ENCODE results near the gene RXRA. TPM values are rescaled to one million over a fixed set of nuclear protein-coding genes. Genes with fewer than 3 reads are reported as not detected.

RXRA gene
- polyA plus RNA-seq (2011; rRNA removed), result 5.3 and 8.4 TPM in 2 replicates
- 7.2 and 9.7 TPM in 2 replicates for polyA minus RNA-seq (2011; rRNA and poly(A)+ RNA removed)

DNA sequence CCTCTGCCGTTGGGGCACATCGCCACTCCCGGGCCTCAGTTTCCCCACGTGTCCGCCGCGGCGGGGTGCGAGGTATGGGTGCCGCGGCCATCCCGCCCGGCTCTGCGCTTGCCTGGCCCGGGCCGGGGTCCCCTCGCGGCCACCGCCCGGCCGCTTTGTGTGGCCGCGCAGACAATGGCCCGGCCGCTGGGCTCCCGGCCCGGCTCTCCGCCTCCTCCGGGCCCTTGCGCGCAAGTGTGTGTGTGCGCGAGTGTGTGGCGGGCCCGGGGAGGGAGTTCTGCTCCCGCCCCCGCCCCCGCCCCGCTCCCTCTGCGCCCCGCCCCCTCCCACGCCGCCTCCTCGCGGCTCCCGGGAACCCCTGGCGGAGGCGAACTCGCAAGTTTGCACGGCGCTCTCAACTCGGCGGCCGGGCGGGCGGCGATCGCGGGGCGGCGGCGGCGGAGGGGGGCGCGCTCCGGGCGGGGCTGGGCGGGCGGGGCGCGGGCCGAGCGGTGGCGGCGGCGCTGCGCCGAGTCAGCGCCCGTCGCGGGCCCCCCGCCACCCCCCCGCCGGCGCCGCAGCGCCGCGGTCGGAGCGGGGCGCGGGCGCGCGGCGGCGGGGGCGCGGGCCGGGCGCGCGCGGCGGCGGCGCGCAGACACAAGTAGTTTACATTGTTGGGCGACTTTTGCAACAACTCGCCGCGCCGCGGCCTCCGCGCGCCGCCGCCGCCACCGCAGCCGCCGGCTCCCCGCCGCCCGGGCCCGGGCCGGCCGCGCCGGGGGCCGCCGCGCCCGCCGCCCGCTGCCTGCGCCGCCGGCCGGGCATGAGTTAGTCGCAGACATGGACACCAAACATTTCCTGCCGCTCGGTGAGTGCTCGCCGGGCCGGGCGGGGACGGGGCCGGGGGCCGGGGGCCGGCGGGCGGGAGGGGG is at the start of gene RXRA:
Gene RXRA (plus strand): TSS at position 643 of the 911 bp plus-strand sequence. CDS start 177 bp downstream, at position 820.
- H3K27me3 ChIP-seq (ENCODE audit: control insufficient read depth, insufficient read depth, low read length), result no peaks in the 10 kb centered on the region
- POLR2A ChIA-PET, result interaction anchor here (0.7 to 1.8 kb wide), 5 partner anchors 9 to 161 kb away, joined by 3 to 5 read pairs (median 3); partner anchors contain the start of gene RNU6ATAC
- H3K9me3 ChIP-seq (ENCODE audit: control insufficient read depth, insufficient read depth, low read length), result no peaks in the 10 kb centered on the region; the same call in 1 of the 2 replicates
- CTCF ChIA-PET, result interaction anchor here (1.4 kb wide), 1 partner anchor 155 kb away, joined by 6 read pairs; no protein-coding TSS in a partner anchor
- TF ChIP-seq, protein P1, sequence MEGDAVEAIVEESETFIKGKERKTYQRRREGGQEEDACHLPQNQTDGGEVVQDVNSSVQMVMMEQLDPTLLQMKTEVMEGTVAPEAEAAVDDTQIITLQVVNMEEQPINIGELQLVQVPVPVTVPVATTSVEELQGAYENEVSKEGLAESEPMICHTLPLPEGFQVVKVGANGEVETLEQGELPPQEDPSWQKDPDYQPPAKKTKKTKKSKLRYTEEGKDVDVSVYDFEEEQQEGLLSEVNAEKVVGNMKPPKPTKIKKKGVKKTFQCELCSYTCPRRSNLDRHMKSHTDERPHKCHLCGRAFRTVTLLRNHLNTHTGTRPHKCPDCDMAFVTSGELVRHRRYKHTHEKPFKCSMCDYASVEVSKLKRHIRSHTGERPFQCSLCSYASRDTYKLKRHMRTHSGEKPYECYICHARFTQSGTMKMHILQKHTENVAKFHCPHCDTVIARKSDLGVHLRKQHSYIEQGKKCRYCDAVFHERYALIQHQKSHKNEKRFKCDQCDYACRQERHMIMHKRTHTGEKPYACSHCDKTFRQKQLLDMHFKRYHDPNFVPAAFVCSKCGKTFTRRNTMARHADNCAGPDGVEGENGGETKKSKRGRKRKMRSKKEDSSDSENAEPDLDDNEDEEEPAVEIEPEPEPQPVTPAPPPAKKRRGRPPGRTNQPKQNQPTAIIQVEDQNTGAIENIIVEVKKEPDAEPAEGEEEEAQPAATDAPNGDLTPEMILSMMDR (IDR thresholded peaks at IDR 0.05; ENCODE audit: low read depth, low read length), result peak; percentile 19; the same call in 1 of the 2 replicates
- peak within 1 kb of the TSS; percentile 81 for H3K27ac ChIP-seq (ENCODE audit: low read depth, low read length)
- H3K4me3 ChIP-seq (ENCODE audit: low read depth, low read length), result peak within 1 kb of the TSS; percentile 80
- peak; percentile 65 for DNase-seq (ENCODE audit: low read depth, low spot score)

DNA sequence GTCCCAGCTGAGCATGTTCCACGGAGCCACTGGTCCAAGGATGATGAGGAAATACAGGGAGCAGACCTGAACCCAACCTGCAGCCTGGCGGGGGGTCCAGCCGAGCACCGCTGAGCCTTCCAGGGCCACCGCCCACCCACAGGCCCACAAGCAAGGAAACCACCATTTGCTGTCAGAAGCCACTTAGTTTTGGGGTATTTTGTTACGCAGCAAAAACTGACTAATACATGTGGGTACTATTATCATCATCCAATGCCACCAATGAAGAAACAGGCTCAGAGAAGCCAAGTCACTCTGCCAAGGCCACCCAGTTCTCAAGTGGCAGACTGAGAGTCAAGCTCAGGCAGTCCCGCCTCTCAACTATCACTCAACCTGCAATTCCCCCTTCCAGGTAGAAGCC is 48.0 kb upstream of the RXRA start:
- no peak overlapping the region for H3K27ac ChIP-seq (ENCODE audit: low read depth, low read length)
- no peak overlapping the region for H3K4me3 ChIP-seq (ENCODE audit: low read depth, low read length)
- ChIA-PET CTCF (no interaction called here), POLR2A (no interaction called here)
- peaks cover 11% of the 10 kb centered on the region for H3K9me3 ChIP-seq (ENCODE audit: control insufficient read depth, insufficient read depth, low read length)
- DNase-seq (ENCODE audit: low read depth, low spot score), result no peak
- H3K27me3 ChIP-seq (ENCODE audit: control insufficient read depth, insufficient read depth, low read length), result peaks cover 54% of the 10 kb centered on the region
- TF ChIP-seq, protein P1 (IDR thresholded peaks at IDR 0.05; ENCODE audit: low read depth, low read length), result no peak

DNA sequence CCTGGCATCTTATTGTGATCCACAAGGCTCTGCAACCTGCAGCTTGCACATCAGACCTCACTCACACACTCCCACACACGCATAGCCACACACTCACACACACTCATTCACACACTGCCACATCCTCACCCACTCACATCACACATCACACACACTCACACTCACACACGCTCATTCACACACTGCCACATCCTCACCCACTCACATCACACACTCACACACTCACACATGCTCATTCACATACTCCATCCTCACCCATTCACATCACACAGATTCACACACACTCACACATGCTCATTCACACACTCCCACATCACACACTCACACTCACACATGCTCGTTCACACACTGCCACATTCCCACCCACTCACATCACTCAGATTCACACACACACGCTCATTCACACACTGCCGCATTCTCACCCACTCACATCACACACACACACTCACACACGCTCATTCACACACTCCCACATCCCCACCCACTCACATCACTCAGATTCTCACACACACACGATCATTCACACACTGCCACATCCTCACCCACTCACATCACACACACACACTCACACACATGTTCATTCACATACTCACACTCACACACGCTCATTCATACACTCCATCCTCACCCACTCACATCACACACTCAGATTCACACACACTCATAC is 47.1 kb upstream of the RXRA start:
- peaks cover 54% of the 10 kb centered on the region for H3K27me3 ChIP-seq (ENCODE audit: control insufficient read depth, insufficient read depth, low read length)
- CTCF ChIA-PET, result no interaction called here

DNA sequence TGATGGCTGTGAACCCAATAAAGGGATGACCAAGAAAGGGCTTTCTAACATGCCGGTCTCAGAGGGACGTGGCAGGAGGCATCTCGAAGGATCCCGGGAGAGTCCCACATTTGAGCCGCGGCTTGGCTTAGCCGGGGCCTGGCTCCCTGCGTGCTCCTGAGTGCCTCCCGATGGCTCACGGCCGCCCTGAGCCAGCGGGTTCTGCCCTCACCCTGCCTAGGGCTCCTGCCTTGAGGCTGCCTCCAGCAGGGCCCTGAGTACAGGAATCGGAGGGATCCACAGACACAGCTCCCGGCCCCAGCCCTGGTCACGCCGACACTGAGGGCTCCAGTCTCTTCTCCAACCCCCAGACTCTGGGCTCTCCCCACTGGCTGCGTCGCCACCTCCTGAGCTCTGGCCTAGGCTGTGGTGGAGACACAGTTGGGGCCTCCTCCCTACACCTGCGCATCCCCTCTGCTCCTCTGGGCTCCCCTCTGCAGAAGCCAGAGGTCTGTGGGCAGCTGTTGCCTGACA is 44.1 kb upstream of the RXRA start:
- ChIA-PET POLR2A (no interaction called here), CTCF (no interaction called here)
- H3K4me3 ChIP-seq (ENCODE audit: low read depth, low read length), result no peak overlapping the region
- H3K27me3 ChIP-seq (ENCODE audit: control insufficient read depth, insufficient read depth, low read length), result peaks cover 39% of the 10 kb centered on the region
- no peak for DNase-seq (ENCODE audit: low read depth, low spot score)
- TF ChIP-seq, protein P1 (IDR thresholded peaks at IDR 0.05; ENCODE audit: low read depth, low read length), result no peak
- H3K9me3 ChIP-seq (ENCODE audit: control insufficient read depth, insufficient read depth, low read length), result peaks cover 11% of the 10 kb centered on the region
- H3K27ac ChIP-seq (ENCODE audit: low read depth, low read length), result no peak overlapping the region

More for the DNA sequence above, 47.1 kb upstream of the RXRA start:
- Histone ChIP-seq H3K4me3 (ENCODE audit: low read depth, low read length) (no peak overlapping the region), H3K27ac (ENCODE audit: low read depth, low read length) (no peak overlapping the region), H3K9me3 (ENCODE audit: control insufficient read depth, insufficient read depth, low read length) (peaks cover 11% of the 10 kb centered on the region)
- DNase-seq (ENCODE audit: low read depth, low spot score), result no peak
- TF ChIP-seq, protein P1 (IDR thresholded peaks at IDR 0.05; ENCODE audit: low read depth, low read length), result no peak
- POLR2A ChIA-PET, result no interaction called here
